Gastroesophageal sphincter (tissue), 3 donors: ENCODE results near the gene EBP.

Experiments used
- CTCF ChIP-seq, 4 experiments: fragments of 200-600 bp in 2 of 4; fragments of 450-650 bp in 2 of 4; sonication (generic) in 1 of 4; IDR thresholded peaks; one replicate each; pipeline ENCODE4 v1.5.1; 2017 to 2019; ENCODE audit warnings: antibody characterized with exemption in 4 of 4, mild to moderate bottlenecking in 2 of 4, moderate library complexity in 2 of 4
- EP300 ChIP-seq: sonication (generic); formaldehyde crosslinking; IDR thresholded peaks from one replicate; pipeline ENCODE4 v1.6.1; 2017; ENCODE audit warnings: antibody characterized with exemption, mild to moderate bottlenecking

GRCh38 chrX:48540028-48540375 lies 18.4 kb downstream of the EBP start:
- TF ChIP-seq EP300: no peak
- TF ChIP-seq CTCF (IDR thresholded peaks at IDR 0.05): no peak
